Stimulated activated naive CD8-positive, alpha-beta T cell treated with anti-CD3 and anti-CD28 coated beads, Interleukin-15, Interleukin-2, amounts not matched to agents 100 ng/mL and 50 ng/mL, for 24 hours (primary cell): ENCODE data around the gene HES2.
"Not testable (repeated sequence)": the region's sequence is repeated elsewhere in the genome, so short reads cannot be mapped to it uniquely, and the experiment has no call there.

Experiments used
- H3K27ac Mint-ChIP-seq: one replicate; pipeline ENCODE4 v1.8.0; 2021; ENCODE audit warnings: mild to moderate bottlenecking, mixed read lengths
- H3K27me3 Mint-ChIP-seq: one replicate; pipeline ENCODE4 v1.8.0; 2021; ENCODE audit warnings: mixed read lengths
- H3K36me3 Mint-ChIP-seq: one replicate; pipeline ENCODE4 v1.8.0; 2021; ENCODE audit warnings: low read depth, mixed read lengths
- H3K4me1 Mint-ChIP-seq: one replicate; pipeline ENCODE4 v1.8.0; 2021; ENCODE audit warnings: low read depth, mixed read lengths
- H3K4me3 Mint-ChIP-seq: one replicate; pipeline ENCODE4 v1.8.0; 2021; ENCODE audit warnings: mild to moderate bottlenecking, mixed read lengths
- H3K9me3 Mint-ChIP-seq: one replicate; pipeline ENCODE4 v1.8.0; 2021; ENCODE audit warnings: mixed read lengths

HES2 gene

DNA sequence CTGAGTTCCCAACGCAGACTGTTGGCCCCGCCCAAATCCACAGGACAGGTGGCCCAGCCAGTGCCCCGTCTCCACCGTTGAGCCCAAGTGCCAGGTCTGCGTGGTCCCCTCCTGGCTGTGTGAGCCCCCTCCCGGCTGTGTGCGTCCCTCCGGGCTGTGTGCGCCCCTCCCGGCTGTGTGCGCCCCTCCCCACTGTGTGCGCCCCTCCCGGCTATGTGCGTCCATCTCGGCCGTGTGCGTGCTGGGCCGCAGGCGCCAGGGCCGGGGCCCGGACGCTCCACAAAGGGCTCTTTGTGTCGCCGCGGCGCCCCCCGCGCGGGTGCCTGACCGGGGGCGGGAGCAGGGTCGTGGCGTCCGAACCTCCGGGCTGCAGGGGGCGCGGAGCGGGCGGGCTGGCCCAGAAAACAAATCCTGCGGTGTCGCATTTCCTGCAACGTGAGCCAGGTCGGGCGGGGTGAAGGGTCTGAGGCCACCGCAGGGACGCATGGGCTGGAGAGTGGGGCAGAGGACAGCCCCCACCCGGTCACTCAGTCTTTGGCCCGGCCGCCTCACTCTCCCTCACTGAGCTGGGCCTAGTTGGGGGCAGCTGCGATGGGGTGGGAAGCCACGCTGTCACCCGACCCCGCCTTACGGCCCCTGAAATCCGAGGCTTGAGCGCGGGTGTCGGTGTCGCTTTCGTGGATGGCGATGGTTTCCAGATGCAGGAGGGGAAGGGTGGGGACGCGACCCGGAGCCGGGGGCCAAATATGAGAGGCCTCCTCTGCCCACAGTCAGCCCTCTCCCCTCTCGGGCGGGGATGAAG, 27.5 kb upstream of the HES2 start:
- H3K27ac Mint-ChIP-seq, result no peak overlapping the region
- H3K4me1 Mint-ChIP-seq, result peaks cover 8% of the 10 kb centered on the region
- H3K4me3 Mint-ChIP-seq, result no peak overlapping the region
- H3K36me3 Mint-ChIP-seq, result no peaks in the 10 kb centered on the region
- peaks cover 33% of the 10 kb centered on the region for H3K27me3 Mint-ChIP-seq
- no peaks in the 10 kb centered on the region for H3K9me3 Mint-ChIP-seq

DNA sequence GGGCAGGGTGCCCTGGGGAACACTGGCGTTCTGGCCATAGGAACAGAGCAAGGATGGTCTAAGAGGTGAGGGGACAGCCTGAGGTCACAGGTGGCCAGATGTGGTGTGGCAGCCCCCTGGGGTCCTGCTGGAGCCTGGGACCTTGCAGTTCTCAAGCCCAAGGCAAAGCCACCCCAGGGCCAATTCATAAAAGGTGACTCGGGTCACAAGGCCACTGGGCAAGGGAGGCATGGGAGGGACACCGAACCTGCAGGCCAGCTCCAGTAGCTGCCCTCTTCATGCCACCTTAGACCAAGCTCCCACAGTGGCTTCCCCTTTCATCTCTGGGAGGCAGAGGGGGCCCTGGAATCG, 26.9 kb upstream of the HES2 start:
- H3K9me3 Mint-ChIP-seq, result no peaks in the 10 kb centered on the region
- peaks cover 38% of the 10 kb centered on the region for H3K27me3 Mint-ChIP-seq
- H3K4me3 Mint-ChIP-seq, result no peak overlapping the region
- peaks cover 8% of the 10 kb centered on the region for H3K4me1 Mint-ChIP-seq
- H3K27ac Mint-ChIP-seq, result no peak overlapping the region
- H3K36me3 Mint-ChIP-seq, result no peaks in the 10 kb centered on the region

DNA sequence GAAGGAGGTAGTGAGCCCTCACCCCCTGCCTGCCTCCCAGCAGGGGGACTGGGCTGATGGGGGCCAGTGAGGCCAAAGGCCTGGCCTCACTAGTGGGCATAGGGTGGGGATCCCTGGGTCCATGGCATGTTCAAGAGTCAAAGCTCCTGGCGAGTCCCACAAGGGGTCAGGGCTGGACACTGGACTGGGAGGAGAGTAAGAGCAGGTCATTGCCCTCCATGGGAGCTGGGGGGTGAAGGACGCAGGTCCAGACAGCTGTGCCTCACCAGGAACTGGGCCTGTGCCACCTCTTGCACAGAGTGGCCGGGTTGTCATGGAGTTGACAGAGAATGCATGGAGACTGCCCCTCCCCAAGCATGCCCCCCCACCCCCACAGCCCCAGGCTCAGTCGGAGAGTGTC, 26.2 kb upstream of the HES2 start:
- H3K4me3 Mint-ChIP-seq, H3K27ac Mint-ChIP-seq, H3K4me1 Mint-ChIP-seq, H3K36me3 Mint-ChIP-seq, H3K9me3 Mint-ChIP-seq: not testable (repeated sequence)
- peaks cover 43% of the 10 kb centered on the region for H3K27me3 Mint-ChIP-seq

DNA sequence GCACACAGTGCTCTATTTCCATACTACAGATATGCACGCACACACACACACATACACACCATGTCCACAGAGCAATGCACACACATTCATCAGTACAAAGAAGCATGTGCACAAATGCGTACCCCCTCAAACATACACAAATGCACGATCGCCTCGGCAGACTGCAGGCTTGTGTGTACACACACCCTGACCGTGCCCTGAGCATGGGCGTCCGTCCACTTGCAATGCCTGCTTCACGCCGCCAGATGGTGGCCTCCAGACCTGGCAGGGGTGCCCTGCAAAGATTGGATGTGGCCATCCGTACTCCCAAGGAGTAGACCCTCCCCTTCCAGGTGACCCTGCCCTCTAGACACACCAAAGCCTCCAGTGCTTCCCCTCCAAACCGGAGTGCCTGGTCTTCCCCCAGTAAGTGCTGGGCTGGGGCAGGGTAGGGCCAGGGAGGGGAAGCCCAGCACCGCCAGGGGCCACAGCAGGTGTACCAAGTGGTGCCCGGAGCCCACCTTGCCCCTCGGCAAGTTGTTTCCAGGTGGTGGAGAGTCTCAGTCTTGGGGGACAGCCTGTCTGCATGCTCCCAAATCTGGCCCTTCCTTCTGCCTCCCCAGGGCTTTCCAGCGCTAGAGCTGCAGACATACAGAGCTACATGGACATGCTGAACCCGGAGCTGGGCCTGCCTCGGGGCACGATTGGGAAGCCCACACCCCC, 25.5 kb upstream of the HES2 start:
- peaks cover 37% of the 10 kb centered on the region for H3K27me3 Mint-ChIP-seq
- no peak overlapping the region for H3K4me3 Mint-ChIP-seq
- no peak overlapping the region for H3K27ac Mint-ChIP-seq
- peaks cover 8% of the 10 kb centered on the region for H3K4me1 Mint-ChIP-seq
- H3K36me3 Mint-ChIP-seq, result no peaks in the 10 kb centered on the region
- H3K9me3 Mint-ChIP-seq, result no peaks in the 10 kb centered on the region

DNA sequence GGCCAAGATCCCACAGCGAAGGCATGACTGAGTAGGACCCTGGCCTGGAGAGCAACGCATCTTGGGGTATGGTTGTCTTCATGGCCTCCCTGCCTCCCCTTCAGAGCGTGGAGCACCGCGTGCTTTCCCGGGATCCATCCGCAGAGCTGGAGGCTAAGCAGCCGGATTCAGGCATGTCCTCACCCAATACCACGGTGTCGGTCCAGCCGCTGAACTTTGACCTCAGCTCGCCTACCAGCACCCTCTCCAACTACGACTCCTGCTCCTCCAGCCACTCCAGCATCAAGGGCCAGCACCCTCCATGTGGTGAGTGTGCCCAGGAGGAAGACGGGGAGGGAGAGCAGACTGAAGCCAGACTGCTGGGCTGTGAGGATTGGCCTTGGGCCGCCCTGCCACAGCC, 24.7 kb upstream of the HES2 start:
- Mint-ChIP-seq H3K4me1 (peaks cover 10% of the 10 kb centered on the region), H3K36me3 (no peaks in the 10 kb centered on the region), H3K27me3 (peaks cover 35% of the 10 kb centered on the region), H3K9me3 (no peaks in the 10 kb centered on the region), H3K4me3 (no peak overlapping the region), H3K27ac (no peak overlapping the region)

DNA sequence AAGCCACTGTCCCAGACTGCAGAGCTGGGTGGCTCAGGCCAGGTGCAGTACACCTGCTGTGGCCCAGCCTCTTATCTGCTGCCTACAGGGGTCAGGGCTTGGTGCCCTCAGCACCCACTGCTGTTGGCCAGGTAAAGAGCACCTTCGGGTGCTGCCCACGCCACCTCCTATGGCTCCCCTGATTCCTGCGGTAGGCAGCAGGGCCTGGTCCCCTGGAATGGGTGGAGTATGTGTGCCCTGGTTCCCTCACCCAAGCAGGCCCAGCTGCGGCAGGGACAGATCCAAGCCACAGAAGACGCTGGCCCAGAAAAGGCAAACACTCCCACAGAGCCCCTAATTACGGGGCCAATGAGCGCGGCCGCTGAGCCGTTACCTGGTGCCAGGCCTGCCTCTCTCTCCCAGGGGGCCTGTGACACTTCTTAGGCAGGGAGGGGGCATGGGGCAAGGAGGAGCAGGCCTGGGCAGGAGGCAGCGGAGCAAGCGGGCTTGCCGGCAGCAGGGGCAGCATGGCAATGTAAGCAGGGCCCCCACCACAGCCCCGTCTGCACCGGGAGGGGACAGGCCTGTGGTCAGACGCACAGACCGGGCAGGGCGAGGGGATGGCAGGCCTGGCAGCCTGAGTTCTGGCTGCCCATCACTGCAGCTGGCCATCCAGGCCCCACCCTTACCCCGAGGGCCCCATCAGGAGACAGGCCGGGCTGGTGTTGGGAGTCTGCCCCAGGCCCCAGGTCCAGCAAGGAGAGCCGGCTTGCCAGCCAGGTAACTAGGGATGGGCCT, 23.8 kb upstream of the HES2 start:
- Mint-ChIP-seq H3K27me3 (peaks cover 33% of the 10 kb centered on the region), H3K36me3 (no peaks in the 10 kb centered on the region), H3K4me1 (peaks cover 6% of the 10 kb centered on the region), H3K27ac (no peak overlapping the region), H3K9me3 (no peaks in the 10 kb centered on the region), H3K4me3 (no peak overlapping the region)

DNA sequence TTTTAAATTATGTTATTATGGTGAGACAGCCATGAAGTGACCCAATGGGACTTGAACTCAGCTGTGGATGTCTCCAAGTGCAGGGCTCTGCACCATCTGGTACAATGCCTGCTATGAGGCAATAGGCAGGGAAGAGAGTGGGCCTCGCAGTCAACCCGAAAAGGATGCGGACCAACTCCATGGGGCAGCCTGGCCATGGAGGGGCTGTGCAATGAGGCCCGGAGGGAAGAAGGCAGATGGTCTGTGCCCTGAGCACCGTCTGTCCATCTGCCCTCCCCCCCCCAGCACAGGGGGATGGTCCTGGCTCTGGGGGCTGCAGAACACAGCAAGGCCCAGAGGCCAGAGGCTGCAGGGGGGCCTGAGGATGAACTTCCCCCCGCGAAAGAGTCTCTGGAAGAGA, 21.9 kb upstream of the HES2 start:
- Mint-ChIP-seq H3K9me3 (no peaks in the 10 kb centered on the region), H3K36me3 (no peaks in the 10 kb centered on the region), H3K27me3 (peaks cover 37% of the 10 kb centered on the region), H3K4me3 (no peak overlapping the region), H3K27ac (no peak overlapping the region), H3K4me1 (peaks cover 6% of the 10 kb centered on the region)

DNA sequence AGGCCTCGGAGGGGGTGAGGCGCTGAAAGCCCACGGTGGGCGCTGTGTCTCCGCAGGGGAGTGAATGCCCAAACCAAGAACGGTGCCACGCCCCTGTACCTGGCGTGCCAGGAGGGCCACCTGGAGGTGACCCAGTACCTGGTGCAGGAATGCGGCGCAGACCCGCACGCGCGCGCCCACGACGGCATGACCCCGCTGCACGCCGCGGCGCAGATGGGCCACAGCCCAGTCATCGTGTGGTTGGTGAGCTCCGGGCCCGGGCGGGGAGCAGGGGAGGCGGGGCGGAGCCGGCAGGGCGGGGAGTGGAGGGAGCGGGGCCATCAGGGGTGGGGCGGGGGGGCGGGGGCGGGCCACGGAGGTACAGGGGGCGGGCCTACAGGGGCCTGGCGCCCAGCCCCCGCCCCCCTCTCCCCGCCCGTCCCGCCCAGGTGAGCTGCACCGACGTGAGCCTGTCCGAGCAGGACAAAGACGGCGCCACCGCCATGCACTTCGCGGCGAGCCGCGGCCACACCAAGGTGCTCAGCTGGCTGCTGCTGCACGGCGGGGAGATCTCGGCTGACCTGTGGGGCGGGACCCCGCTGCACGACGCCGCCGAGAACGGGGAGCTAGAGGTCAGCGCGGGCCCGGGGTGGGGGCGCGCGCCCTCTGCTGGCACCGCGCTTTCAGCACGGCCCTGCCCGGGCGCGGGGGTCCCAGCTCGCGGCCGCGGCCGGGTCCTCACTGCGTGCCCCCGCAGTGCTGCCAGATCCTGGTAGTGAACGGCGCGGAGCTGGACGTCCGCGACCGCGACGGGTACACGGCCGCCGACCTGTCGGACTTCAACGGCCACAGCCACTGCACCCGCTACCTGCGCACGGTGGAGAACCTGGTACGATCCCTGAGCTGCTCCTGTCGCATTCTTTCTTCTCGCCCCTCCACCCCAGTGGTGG, 20.7 kb upstream of the HES2 start:
- no peaks in the 10 kb centered on the region for H3K9me3 Mint-ChIP-seq
- no peak overlapping the region for H3K4me3 Mint-ChIP-seq

DNA sequence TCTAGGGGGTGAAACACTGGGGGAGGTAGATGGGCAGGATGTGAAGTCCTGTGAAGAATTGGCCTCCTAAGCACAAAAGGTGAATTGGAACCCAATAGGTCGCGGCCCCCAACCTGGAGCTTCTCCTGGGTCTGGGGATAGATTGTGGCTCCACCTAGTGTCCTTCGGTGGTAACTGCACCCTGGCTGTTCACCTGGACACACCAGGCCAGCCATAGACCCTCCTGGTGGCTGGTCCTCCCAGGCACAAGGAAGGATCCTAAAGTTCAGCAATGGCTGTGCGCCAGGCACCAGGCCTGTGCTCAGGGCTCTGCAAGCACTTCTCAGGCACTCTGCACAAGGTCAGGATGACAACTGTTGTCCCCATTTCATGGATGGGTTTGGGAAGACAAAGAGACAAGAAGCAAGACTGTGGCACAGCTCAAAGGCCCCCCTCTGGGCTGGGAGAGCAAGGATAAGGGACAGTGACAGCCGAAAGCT, 18.4 kb upstream of the HES2 start:
- no peak overlapping the region for H3K4me3 Mint-ChIP-seq
- peaks cover 6% of the 10 kb centered on the region for H3K4me1 Mint-ChIP-seq
- no peak overlapping the region for H3K27ac Mint-ChIP-seq
- peaks cover 25% of the 10 kb centered on the region for H3K27me3 Mint-ChIP-seq
- H3K9me3 Mint-ChIP-seq, result no peaks in the 10 kb centered on the region
- H3K36me3 Mint-ChIP-seq, result no peaks in the 10 kb centered on the region

More for the DNA sequence above, 20.7 kb upstream of the HES2 start:
- no peaks in the 10 kb centered on the region for H3K36me3 Mint-ChIP-seq
- H3K4me1 Mint-ChIP-seq, result peaks cover 6% of the 10 kb centered on the region
- H3K27ac Mint-ChIP-seq, result no peak overlapping the region
- peaks cover 33% of the 10 kb centered on the region for H3K27me3 Mint-ChIP-seq

DNA sequence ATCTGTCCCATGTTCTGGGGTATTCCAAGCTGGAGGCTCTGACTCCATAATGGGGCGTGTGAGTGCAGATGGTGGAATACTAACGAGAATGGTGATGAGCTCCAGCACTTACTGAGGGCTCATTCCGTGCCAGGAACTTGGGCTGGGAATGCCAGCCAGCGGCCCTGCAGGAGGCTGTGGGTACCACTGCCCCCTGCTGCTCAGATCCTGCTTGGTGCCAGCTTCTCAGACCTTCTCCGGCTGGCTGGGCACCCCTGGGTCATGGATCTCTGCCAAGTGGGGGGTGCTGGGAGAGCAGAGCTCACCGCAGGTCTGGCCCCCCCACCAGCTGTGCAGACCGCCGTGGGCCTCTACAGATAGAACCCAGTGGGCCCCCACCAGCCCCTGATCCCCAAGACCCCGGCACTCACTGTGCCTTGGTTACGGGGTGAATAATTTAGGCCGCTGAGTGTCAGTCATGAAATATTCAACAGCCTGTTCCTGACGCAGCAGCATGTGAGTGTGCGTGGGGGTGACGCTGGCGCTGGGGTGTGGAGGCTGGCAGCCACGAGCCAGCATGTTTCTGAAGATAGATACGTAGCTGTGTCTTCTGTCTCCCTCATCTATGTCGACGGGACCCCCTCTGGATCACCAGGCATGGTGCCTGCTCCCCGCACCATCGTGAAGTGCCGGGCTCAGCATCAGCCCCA, 17.4 kb upstream of the HES2 start:
- H3K27me3 Mint-ChIP-seq, result peaks cover 24% of the 10 kb centered on the region
- not testable (repeated sequence) for H3K9me3 Mint-ChIP-seq, H3K36me3 Mint-ChIP-seq, H3K4me1 Mint-ChIP-seq, H3K4me3 Mint-ChIP-seq, H3K27ac Mint-ChIP-seq

DNA sequence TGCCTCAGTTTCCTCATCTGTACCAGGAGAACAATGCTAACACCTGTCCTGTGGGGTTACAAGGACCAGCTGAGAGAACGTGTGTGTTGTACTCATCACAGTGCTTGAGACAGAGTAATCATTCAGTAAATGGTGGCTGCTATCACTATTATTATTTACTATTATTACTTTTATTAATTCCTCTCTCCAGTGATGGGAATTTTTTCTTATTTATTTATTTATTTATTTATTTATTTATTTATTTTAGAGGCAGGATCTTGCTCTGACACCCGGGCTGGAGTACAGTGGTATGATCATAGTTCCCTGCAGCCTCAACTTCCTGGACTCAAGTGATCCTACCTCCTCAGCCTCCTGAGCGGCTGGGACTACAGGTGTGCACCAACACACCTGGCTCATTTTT, 16.6 kb upstream of the HES2 start:
- H3K4me1 Mint-ChIP-seq, H3K9me3 Mint-ChIP-seq: not testable (repeated sequence)

DNA sequence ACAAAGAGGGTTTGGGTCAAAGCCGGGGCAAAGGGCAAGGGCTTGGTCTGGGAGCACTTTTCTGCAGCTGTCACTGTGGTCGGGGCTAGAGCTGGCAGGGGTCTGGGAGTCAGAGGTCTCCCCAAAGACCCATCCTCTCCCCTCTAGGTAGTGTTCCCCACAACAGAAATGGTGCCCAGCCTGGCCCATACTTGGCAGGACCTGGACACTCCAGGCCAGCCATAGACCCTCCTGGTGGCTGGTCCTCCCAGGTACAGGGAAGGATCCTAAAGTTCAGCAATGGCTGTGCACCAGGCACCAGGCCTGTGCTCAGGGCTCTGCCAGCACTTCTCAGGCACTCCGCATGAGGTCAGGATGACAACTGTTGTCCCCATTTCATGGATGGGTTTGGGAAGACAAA, 15.8 kb upstream of the HES2 start:
- no peaks in the 10 kb centered on the region for H3K36me3 Mint-ChIP-seq

More for the DNA sequence above, 16.6 kb upstream of the HES2 start:
- not testable (repeated sequence) for H3K36me3 Mint-ChIP-seq, H3K4me3 Mint-ChIP-seq, H3K27ac Mint-ChIP-seq
- peaks cover 16% of the 10 kb centered on the region for H3K27me3 Mint-ChIP-seq

DNA sequence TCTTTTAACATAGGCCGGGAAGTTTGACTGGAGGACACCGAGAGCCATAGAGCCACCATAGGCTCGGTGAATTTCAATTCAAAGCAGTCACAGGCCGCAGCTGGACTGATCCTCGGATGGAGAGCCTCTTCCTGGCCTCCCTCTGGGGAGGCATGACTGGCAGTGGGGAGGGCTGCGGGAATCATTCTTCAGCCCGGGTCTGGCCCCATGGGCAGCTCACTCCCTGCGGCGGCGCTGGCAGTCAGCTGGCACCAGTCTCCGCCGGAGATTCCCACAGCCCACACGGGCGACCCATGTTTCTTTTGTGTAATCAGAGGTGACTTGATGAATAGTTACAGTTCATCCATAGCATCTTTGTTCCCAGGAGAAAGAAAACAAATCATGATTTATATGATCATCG, 15.4 kb upstream of the HES2 start:
- H3K4me3 Mint-ChIP-seq, result no peak overlapping the region
- H3K27me3 Mint-ChIP-seq, result peaks cover 17% of the 10 kb centered on the region
- no peaks in the 10 kb centered on the region for H3K9me3 Mint-ChIP-seq
- no peaks in the 10 kb centered on the region for H3K36me3 Mint-ChIP-seq
- H3K27ac Mint-ChIP-seq, result no peak overlapping the region
- peaks cover 6% of the 10 kb centered on the region for H3K4me1 Mint-ChIP-seq

More for the DNA sequence above, 15.8 kb upstream of the HES2 start:
- Mint-ChIP-seq H3K4me1 (peaks cover 6% of the 10 kb centered on the region), H3K9me3 (no peaks in the 10 kb centered on the region), H3K27ac (no peak overlapping the region), H3K4me3 (no peak overlapping the region), H3K27me3 (peaks cover 13% of the 10 kb centered on the region)

DNA sequence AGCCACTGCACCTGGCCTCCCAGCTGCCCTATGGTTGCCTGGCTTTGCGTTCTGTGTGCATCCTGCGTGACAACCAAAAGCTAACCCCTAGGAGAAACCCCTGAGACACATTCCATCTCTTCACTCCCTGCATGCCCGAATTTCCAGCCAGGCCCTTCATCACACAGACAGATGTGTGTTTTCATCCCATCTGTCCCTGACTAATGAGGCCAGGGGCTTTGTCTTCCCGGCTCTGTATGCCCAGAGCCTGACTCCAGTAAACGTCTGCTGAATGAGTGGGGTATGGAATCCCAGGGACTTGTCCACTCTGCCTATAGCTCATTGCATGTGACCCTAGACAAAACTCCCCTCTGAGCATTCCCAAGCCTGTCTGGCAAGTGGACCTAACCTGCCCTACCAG, 14.5 kb upstream of the HES2 start:
- Mint-ChIP-seq H3K27ac (no peak overlapping the region), H3K4me3 (no peak overlapping the region), H3K27me3 (peaks cover 13% of the 10 kb centered on the region), H3K36me3 (no peaks in the 10 kb centered on the region), H3K9me3 (no peaks in the 10 kb centered on the region), H3K4me1 (no peaks in the 10 kb centered on the region)
